ENCODE measurements around the gene SLC35A5.

SLC35A5 gene

DNA sequence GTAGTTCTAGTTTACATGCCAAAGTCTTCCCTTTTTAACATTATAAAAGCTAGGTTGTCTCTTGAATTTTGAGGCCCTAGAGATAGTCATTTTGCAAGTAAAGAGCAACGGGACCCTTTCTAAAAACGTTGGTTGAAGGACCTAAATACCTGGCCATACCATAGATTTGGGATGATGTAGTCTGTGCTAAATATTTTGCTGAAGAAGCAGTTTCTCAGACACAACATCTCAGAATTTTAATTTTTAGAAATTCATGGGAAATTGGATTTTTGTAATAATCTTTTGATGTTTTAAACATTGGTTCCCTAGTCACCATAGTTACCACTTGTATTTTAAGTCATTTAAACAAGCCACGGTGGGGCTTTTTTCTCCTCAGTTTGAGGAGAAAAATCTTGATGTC is 21.3 kb downstream of the SLC35A5 start:
- TF ChIP-seq, protein P1, sequence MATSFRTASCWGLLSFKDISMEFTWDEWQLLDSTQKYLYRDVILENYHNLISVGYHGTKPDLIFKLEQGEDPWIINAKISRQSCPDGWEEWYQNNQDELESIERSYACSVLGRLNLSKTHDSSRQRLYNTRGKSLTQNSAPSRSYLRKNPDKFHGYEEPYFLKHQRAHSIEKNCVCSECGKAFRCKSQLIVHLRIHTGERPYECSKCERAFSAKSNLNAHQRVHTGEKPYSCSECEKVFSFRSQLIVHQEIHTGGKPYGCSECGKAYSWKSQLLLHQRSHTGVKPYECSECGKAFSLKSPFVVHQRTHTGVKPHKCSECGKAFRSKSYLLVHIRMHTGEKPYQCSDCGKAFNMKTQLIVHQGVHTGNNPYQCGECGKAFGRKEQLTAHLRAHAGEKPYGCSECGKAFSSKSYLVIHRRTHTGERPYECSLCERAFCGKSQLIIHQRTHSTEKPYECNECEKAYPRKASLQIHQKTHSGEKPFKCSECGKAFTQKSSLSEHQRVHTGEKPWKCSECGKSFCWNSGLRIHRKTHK (tag by site-specific recombination; IDR thresholded peaks at IDR 0.05) = no peak
- TF ChIP-seq ZNF16 (tag by site-specific recombination; IDR thresholded peaks at IDR 0.05; ENCODE audit: low read depth) (no peak), ZNF302 (tag by site-specific recombination; IDR thresholded peaks at IDR 0.05; ENCODE audit: low read depth) (no peak), YY1 (tag by site-specific recombination; IDR thresholded peaks at IDR 0.05) (no peak), ZBTB20 (tag by site-specific recombination; IDR thresholded peaks at IDR 0.05) (no peak), ZEB2 (tag by site-specific recombination; IDR thresholded peaks at IDR 0.05) (no peak), ZSCAN30 (tag by site-specific recombination; IDR thresholded peaks at IDR 0.05) (no peak), KLF9 (tag by site-specific recombination; IDR thresholded peaks at IDR 0.05; ENCODE audit: low read depth) (no peak), ZNF837 (tag by site-specific recombination; IDR thresholded peaks at IDR 0.05) (no peak), ZNF473 (tag by site-specific recombination; IDR thresholded peaks at IDR 0.05) (no peak), ZNF621 (tag by site-specific recombination; IDR thresholded peaks at IDR 0.05) (no peak), ZNF792 (tag by site-specific recombination; IDR thresholded peaks at IDR 0.05) (no peak), BCL11B (tag by site-specific recombination; IDR thresholded peaks at IDR 0.05; ENCODE audit: low read depth) (no peak), ZNF48 (tag by site-specific recombination; IDR thresholded peaks at IDR 0.05) (no peak), ZNF354C (tag by site-specific recombination; IDR thresholded peaks at IDR 0.05; ENCODE audit: borderline replicate concordance, low read depth) (no peak)
- TF ChIP-seq, protein P2, sequence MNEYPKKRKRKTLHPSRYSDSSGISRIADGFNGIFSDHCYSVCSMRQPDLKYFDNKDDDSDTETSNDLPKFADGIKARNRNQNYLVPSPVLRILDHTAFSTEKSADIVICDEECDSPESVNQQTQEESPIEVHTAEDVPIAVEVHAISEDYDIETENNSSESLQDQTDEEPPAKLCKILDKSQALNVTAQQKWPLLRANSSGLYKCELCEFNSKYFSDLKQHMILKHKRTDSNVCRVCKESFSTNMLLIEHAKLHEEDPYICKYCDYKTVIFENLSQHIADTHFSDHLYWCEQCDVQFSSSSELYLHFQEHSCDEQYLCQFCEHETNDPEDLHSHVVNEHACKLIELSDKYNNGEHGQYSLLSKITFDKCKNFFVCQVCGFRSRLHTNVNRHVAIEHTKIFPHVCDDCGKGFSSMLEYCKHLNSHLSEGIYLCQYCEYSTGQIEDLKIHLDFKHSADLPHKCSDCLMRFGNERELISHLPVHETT (tag by site-specific recombination; IDR thresholded peaks at IDR 0.05) = no peak
- TF ChIP-seq, protein P3, sequence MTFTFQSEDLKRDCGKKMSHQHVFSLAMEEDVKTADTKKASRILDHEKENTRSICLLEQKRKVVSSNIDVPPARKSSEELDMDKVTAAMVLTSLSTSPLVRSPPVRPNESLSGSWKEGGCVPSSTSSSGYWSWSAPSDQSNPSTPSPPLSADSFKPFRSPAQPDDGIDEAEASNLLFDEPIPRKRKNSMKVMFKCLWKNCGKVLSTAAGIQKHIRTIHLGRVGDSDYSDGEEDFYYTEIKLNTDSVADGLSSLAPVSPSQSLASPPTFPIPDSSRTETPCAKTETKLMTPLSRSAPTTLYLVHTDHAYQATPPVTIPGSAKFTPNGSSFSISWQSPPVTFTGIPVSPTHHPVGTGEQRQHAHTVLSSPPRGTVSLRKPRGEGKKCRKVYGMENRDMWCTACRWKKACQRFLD (tag by site-specific recombination; IDR thresholded peaks at IDR 0.05) = no peak
- TF ChIP-seq, protein P4, sequence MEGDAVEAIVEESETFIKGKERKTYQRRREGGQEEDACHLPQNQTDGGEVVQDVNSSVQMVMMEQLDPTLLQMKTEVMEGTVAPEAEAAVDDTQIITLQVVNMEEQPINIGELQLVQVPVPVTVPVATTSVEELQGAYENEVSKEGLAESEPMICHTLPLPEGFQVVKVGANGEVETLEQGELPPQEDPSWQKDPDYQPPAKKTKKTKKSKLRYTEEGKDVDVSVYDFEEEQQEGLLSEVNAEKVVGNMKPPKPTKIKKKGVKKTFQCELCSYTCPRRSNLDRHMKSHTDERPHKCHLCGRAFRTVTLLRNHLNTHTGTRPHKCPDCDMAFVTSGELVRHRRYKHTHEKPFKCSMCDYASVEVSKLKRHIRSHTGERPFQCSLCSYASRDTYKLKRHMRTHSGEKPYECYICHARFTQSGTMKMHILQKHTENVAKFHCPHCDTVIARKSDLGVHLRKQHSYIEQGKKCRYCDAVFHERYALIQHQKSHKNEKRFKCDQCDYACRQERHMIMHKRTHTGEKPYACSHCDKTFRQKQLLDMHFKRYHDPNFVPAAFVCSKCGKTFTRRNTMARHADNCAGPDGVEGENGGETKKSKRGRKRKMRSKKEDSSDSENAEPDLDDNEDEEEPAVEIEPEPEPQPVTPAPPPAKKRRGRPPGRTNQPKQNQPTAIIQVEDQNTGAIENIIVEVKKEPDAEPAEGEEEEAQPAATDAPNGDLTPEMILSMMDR (tag by site-specific recombination; IDR thresholded peaks at IDR 0.05) = no peak
- TF ChIP-seq, protein P5, sequence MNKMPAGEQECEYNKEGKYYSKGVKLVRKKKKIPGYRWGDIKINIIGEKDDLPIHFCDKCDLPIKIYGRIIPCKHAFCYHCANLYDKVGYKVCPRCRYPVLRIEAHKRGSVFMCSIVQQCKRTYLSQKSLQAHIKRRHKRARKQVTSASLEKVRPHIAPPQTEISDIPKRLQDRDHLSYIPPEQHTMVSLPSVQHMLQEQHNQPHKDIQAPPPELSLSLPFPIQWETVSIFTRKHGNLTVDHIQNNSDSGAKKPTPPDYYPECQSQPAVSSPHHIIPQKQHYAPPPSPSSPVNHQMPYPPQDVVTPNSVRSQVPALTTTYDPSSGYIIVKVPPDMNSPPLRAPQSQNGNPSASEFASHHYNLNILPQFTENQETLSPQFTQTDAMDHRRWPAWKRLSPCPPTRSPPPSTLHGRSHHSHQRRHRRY (tag by site-specific recombination; IDR thresholded peaks at IDR 0.05) = no peak
- Histone ChIP-seq H3K4me1 (ENCODE audit: control insufficient read depth, insufficient read depth, low read length) (no peaks in the 10 kb centered on the region), H3K9me3 (ENCODE audit: control insufficient read depth, insufficient read depth, low read depth, low read length) (no peaks in the 10 kb centered on the region), H3K27ac (ENCODE audit: extremely low read depth, low read depth, low read length) (no peak overlapping the region), H3K4me3 (ENCODE audit: low read depth, low read length) (no peak overlapping the region), H3K36me3 (ENCODE audit: control insufficient read depth in 2 of 2, insufficient read depth in 1 of 2, low read length in 2 of 2) (peaks cover 0 to 54% of the 10 kb centered on the region in 2 experiments; a peak in 2 of 3 replicates)
- ChIA-PET CTCF (interaction anchor here (0.7 to 2.9 kb wide), 11 partner anchors 12 to 451 kb away, joined by 3 to 31 read pairs (median 5); no protein-coding TSS in a partner anchor), POLR2A (no interaction called here)

DNA sequence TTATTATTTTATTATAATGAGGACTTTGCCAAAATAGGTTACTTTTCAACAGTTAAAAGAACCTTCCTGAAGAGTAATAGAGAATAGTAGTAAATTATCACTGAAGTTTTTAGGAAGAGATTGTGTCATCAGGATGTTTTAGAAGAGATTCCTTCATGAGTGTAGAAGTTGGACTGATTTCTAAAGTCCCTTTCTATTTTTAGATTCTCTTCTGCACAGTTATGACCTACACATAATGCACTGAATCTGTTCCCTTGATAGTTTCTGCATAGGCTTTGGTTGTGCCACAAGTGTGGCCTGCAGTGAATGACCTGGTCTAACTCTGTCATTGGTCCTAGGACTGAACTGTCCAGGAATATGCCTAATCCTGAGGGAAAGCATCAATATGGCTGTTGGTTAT is 23.9 kb downstream of the SLC35A5 start:
- no peak overlapping the region for H3K27ac ChIP-seq (ENCODE audit: extremely low read depth, low read depth, low read length)
- H3K4me3 ChIP-seq (ENCODE audit: low read depth, low read length) = no peak overlapping the region
- H3K4me1 ChIP-seq (ENCODE audit: control insufficient read depth, insufficient read depth, low read length) = no peaks in the 10 kb centered on the region
- CTCF ChIA-PET = no interaction called here
- H3K9me3 ChIP-seq (ENCODE audit: control insufficient read depth, insufficient read depth, low read depth, low read length) = no peaks in the 10 kb centered on the region
- peaks cover 0 to 42% of the 10 kb centered on the region in 2 experiments; a peak in 2 of 3 replicates for H3K36me3 ChIP-seq (ENCODE audit: control insufficient read depth in 2 of 2, insufficient read depth in 1 of 2, low read length in 2 of 2)
- POLR2A ChIA-PET = no interaction called here
- no peak for TF ChIP-seq ZNF2 (tag by site-specific recombination; IDR thresholded peaks at IDR 0.05)
- TF ChIP-seq ZSCAN30 (tag by site-specific recombination; IDR thresholded peaks at IDR 0.05) = no peak
- TF ChIP-seq BCL11B (tag by site-specific recombination; IDR thresholded peaks at IDR 0.05; ENCODE audit: low read depth) = no peak

Measured in HEK293 (cell line).